PC-9 (cell line): ENCODE measurements around the gene HSBP1. TPM values are rescaled to one million over a fixed set of nuclear protein-coding genes. Genes with fewer than 3 reads are reported as not detected.

Source experiments
- BruUV-seq: library from RNA; stranded (reverse); fragments of 400-500 nt; replicated peaks from 2 replicates; lab custom pipeline; 2021; lab: Mats Ljungman, UMichigan
- CTCF ChIA-PET: fragments of 300-600 bp; sonication (Branson Sonifier 250); formaldehyde crosslinking; loops from one replicate; lab custom pipeline; 2022; ENCODE audit warnings: antibody characterized with exemption; lab: Charles Lee
- POLR2A ChIA-PET: fragments of 300-600 bp; sonication (Branson Sonifier 250); formaldehyde crosslinking; loops from one replicate; lab custom pipeline; 2022; ENCODE audit warnings: antibody characterized with exemption; ENCODE audit not compliant: unreplicated experiment; lab: Charles Lee
- DNase-seq, 2 experiments: peaks; one replicate each; pipeline versions ENCODE4 v3.0.0 to v3.0.0-alpha.2; 2015 to 2022; ENCODE audit warnings: mixed read lengths in 1 of 2
- H2AFZ ChIP-seq: fragments of 200-600 bp; sonication (generic); 2 replicates; pipeline ENCODE4 v1.8.1; 2017; ENCODE audit warnings: antibody characterized with exemption
- H3F3A ChIP-seq: fragments of 200-600 bp; sonication (generic); 2 replicates; pipeline ENCODE4 v1.8.1; 2017; ENCODE audit warnings: antibody characterized with exemption, mild to moderate bottlenecking, low read depth; ENCODE audit not compliant: insufficient read depth
- H3K27ac ChIP-seq: fragments of 200-600 bp; sonication (generic); 2 replicates; pipeline ENCODE4 v1.6.1; 2016; ENCODE audit warnings: mixed run types
- H3K27me3 ChIP-seq: fragments of 200-600 bp; sonication (generic); 2 replicates; pipeline ENCODE4 v1.6.1; 2016; ENCODE audit warnings: low read depth, mixed run types; ENCODE audit not compliant: insufficient read depth
- H3K36me3 ChIP-seq: fragments of 200-600 bp; sonication (generic); 2 replicates; pipeline ENCODE4 v1.6.1; 2016; ENCODE audit warnings: low read depth, mixed run types
- H3K4me1 ChIP-seq: fragments of 200-600 bp; sonication (generic); replicated peaks from 2 replicates; pipeline ENCODE4 v1.6.1; 2016; ENCODE audit warnings: mixed run types; ENCODE audit not compliant: insufficient read depth
- H3K4me2 ChIP-seq: fragments of 200-600 bp; sonication (generic); 2 replicates; pipeline ENCODE4 v1.6.1; 2017; ENCODE audit warnings: mixed run types
- H3K4me3 ChIP-seq: fragments of 200-600 bp; sonication (generic); 2 replicates; pipeline ENCODE4 v1.6.1; 2016; ENCODE audit warnings: mixed run types
- H3K79me2 ChIP-seq: fragments of 200-600 bp; sonication (generic); 2 replicates; pipeline ENCODE4 v1.6.1; 2017; ENCODE audit warnings: low read depth, mixed run types
- H3K9me2 ChIP-seq: fragments of 200-600 bp; sonication (generic); 2 replicates; pipeline ENCODE4 v1.8.1; 2017; ENCODE audit warnings: mild to moderate bottlenecking; ENCODE audit not compliant: insufficient read depth
- H3K9me3 ChIP-seq: fragments of 200-600 bp; sonication (generic); 2 replicates; pipeline ENCODE4 v1.8.1; 2016; ENCODE audit warnings: low read depth; ENCODE audit not compliant: insufficient read depth
- H4K20me1 ChIP-seq: fragments of 200-600 bp; sonication (generic); 2 replicates; pipeline ENCODE4 v1.8.1; 2017; ENCODE audit not compliant: insufficient read depth
- CTCF ChIP-seq: fragments of 200-600 bp; sonication (generic); conservative IDR thresholded peaks from 2 replicates; pipeline ENCODE4 v1.6.1; 2017; ENCODE audit warnings: mixed run types, antibody characterized with exemption, mild to moderate bottlenecking, moderate library complexity
- EZH2 ChIP-seq: fragments of 200-600 bp; sonication (generic); IDR thresholded peaks from 2 replicates; pipeline ENCODE4 v1.8.0; 2017; ENCODE audit warnings: antibody characterized with exemption, low read depth
- intact Hi-C: fragments of 100-400 bp; cut with micrococcal nuclease; formaldehyde crosslinking; loops from one replicate; pipeline ENCODE4 v1.10.0; 2022; ENCODE audit not compliant: unreplicated experiment
- total RNA-seq: library from RNA; stranded (reverse); gene quantifications from 2 replicates; pipeline ENCODE4 v1.2.3, GENCODE V29; 2021

Gene HSBP1
- total RNA-seq, 1 experiment from 2014 or later, result 130 TPM

- Histone ChIP-seq H3F3A (no peaks in the 10 kb centered on the region), H3K36me3 (no peaks in the 10 kb centered on the region), H3K27ac (no peak overlapping the region), H3K27me3 (peaks cover 25% of the 10 kb centered on the region), H3K4me3 (no peak overlapping the region), H3K4me1 (peaks cover 8% of the 10 kb centered on the region), H3K4me2 (no peak overlapping the region), H3K9me2 (no peaks in the 10 kb centered on the region), H2AFZ (no peak overlapping the region), H4K20me1 (no peaks in the 10 kb centered on the region), H3K9me3 (no peaks in the 10 kb centered on the region), H3K79me2 (no peaks in the 10 kb centered on the region)
- TF ChIP-seq EZH2 (no peak), CTCF (no peak)
- CTCF ChIA-PET, result no interaction called here
- POLR2A ChIA-PET, result no interaction called here
- DNase-seq, result no peak
- BruUV-seq, result no TSS peak
- intact Hi-C loops, result no loop called here
These were observed 23.7 kb downstream of the HSBP1 start for GRCh38 chr16:83831456-83831987.

GRCh38 chr16:83833921-83834320 lies 26.1 kb downstream of the HSBP1 start:
- BruUV-seq, result no TSS peak

More at GRCh38 chr16:83833921-83834320, 26.1 kb downstream of the HSBP1 start:
- Histone ChIP-seq H3K4me2 (no peak overlapping the region), H3K36me3 (no peaks in the 10 kb centered on the region), H3F3A (no peaks in the 10 kb centered on the region), H3K27ac (no peak overlapping the region), H3K79me2 (no peaks in the 10 kb centered on the region), H2AFZ (no peak overlapping the region), H3K9me2 (no peaks in the 10 kb centered on the region), H3K27me3 (peaks cover 35% of the 10 kb centered on the region), H3K9me3 (no peaks in the 10 kb centered on the region), H3K4me3 (no peak overlapping the region), H3K4me1 (peaks cover 8% of the 10 kb centered on the region), H4K20me1 (no peaks in the 10 kb centered on the region)
- intact Hi-C loops, result no loop called here
- TF ChIP-seq EZH2 (no peak), CTCF (no peak)
- ChIA-PET CTCF (no interaction called here), POLR2A (no interaction called here)
- no peak for DNase-seq
